ENCODE measurements around the gene SPDEF. TPM values are rescaled to one million over a fixed set of nuclear protein-coding genes. Genes with fewer than 3 reads are reported as not detected.

Gene SPDEF
- total and polyA plus RNA-seq, 2 of the 13 experiments (the other 11 are each of a cell fraction or from before 2014, with no cell fraction given), result not detected

DNA sequence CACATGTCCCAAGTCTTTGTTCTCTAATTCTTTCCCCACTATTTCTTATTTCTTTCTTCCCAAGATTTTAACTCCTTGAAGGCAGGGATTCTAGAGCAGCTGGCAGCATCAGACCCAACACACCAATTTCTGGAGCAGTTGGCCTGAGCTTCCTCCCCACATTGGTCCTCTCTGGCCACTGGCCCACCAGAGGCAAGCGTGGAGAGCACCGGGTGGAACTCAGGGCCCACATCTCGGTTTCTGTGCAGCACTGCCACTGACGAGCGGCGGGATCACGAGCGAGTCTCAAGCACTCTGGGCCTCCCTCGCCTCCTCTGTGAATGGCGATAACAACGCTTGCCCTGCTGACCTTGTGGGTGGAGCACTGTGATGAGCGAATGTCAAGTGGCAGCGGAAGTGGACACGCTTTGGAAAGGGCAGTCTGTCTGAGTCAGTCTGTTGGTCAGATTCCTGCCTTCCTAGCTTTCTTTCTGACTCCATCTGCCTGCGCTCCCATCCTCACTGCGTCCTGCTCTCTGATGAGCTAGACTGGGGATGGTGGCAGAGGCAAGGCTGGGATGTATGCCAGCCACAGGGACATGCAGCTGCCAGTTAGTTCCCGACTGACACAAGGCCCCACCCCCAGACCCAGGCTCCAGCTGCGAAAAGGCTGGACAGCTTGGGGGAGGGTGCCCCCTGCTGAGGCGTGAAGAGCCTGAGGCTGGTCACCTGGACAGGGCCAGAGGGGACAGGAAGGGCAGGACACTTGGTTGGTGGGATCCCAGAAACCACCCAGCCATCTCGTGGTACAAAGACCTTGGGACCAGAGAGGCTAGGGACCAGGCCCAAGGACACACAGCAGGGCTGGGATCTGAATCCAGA is 4.5 kb upstream of the SPDEF start (continued):
- TF ChIP-seq, protein P1, sequence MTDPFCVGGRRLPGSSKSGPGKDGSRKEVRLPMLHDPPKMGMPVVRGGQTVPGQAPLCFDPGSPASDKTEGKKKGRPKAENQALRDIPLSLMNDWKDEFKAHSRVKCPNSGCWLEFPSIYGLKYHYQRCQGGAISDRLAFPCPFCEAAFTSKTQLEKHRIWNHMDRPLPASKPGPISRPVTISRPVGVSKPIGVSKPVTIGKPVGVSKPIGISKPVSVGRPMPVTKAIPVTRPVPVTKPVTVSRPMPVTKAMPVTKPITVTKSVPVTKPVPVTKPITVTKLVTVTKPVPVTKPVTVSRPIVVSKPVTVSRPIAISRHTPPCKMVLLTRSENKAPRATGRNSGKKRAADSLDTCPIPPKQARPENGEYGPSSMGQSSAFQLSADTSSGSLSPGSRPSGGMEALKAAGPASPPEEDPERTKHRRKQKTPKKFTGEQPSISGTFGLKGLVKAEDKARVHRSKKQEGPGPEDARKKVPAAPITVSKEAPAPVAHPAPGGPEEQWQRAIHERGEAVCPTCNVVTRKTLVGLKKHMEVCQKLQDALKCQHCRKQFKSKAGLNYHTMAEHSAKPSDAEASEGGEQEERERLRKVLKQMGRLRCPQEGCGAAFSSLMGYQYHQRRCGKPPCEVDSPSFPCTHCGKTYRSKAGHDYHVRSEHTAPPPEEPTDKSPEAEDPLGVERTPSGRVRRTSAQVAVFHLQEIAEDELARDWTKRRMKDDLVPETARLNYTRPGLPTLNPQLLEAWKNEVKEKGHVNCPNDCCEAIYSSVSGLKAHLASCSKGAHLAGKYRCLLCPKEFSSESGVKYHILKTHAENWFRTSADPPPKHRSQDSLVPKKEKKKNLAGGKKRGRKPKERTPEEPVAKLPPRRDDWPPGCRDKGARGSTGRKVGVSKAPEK (CRISPR knock-in tag; IDR thresholded peaks at IDR 0.05; ENCODE audit: borderline replicate concordance), result peak; percentile 74; the same call in 1 of the 2 replicates
- no peak for TF ChIP-seq MAFK (conservative IDR thresholded peaks at IDR 0.05 in 1 of 2, IDR thresholded peaks at IDR 0.05 in 1 of 2; ENCODE audit: low read length in 2 of 2)
- TF ChIP-seq, protein P2, sequence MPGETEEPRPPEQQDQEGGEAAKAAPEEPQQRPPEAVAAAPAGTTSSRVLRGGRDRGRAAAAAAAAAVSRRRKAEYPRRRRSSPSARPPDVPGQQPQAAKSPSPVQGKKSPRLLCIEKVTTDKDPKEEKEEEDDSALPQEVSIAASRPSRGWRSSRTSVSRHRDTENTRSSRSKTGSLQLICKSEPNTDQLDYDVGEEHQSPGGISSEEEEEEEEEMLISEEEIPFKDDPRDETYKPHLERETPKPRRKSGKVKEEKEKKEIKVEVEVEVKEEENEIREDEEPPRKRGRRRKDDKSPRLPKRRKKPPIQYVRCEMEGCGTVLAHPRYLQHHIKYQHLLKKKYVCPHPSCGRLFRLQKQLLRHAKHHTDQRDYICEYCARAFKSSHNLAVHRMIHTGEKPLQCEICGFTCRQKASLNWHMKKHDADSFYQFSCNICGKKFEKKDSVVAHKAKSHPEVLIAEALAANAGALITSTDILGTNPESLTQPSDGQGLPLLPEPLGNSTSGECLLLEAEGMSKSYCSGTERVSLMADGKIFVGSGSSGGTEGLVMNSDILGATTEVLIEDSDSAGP (CRISPR knock-in tag; IDR thresholded peaks at IDR 0.05; ENCODE audit: borderline replicate concordance), result peak; percentile 81
- no peak for TF ChIP-seq NFE2L2 (IDR thresholded peaks at IDR 0.05; ENCODE audit: low read length)
- TF ChIP-seq ZNF672 (CRISPR knock-in tag; IDR thresholded peaks at IDR 0.05), result no peak
- no peak; a peak in 1 of 4 replicates for TF ChIP-seq KLF16 (CRISPR knock-in tag; IDR thresholded peaks at IDR 0.05)
- TF ChIP-seq CBX1 (IDR thresholded peaks at IDR 0.05; ENCODE audit: low read depth), result no peak
- TF ChIP-seq ZFP62 (CRISPR knock-in tag; IDR thresholded peaks at IDR 0.05), result no peak
- TF ChIP-seq, protein P3, sequence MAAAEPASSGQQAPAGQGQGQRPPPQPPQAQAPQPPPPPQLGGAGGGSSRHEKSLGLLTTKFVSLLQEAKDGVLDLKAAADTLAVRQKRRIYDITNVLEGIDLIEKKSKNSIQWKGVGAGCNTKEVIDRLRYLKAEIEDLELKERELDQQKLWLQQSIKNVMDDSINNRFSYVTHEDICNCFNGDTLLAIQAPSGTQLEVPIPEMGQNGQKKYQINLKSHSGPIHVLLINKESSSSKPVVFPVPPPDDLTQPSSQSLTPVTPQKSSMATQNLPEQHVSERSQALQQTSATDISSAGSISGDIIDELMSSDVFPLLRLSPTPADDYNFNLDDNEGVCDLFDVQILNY (CRISPR knock-in tag; conservative IDR thresholded peaks at IDR 0.05), result no peak
- no peak for TF ChIP-seq ZNF703 (CRISPR knock-in tag; IDR thresholded peaks at IDR 0.05; ENCODE audit: borderline replicate concordance)
- TF ChIP-seq XRCC5 (optimal IDR thresholded peaks at IDR 0.05; ENCODE audit: low read length), result peak; percentile 91
- no peak for TF ChIP-seq NFATC3 (CRISPR knock-in tag; IDR thresholded peaks at IDR 0.05)
- TF ChIP-seq HNRNPLL (IDR thresholded peaks at IDR 0.05; ENCODE audit: low read depth, low read length, poor library complexity, severe bottlenecking), result peak; percentile 28
- TF ChIP-seq, protein P4, sequence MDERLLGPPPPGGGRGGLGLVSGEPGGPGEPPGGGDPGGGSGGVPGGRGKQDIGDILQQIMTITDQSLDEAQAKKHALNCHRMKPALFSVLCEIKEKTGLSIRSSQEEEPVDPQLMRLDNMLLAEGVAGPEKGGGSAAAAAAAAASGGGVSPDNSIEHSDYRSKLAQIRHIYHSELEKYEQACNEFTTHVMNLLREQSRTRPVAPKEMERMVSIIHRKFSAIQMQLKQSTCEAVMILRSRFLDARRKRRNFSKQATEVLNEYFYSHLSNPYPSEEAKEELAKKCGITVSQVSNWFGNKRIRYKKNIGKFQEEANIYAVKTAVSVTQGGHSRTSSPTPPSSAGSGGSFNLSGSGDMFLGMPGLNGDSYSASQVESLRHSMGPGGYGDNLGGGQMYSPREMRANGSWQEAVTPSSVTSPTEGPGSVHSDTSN (CRISPR knock-in tag; IDR thresholded peaks at IDR 0.05), result peak; percentile 63; the same call in 1 of the 2 replicates
- TF ChIP-seq ZNF724P (CRISPR knock-in tag; IDR thresholded peaks at IDR 0.05; ENCODE audit: borderline replicate concordance), result no peak
- peak; percentile 41; the same call in 1 of the 2 replicates for TF ChIP-seq HMG20A (CRISPR knock-in tag; IDR thresholded peaks at IDR 0.05; ENCODE audit: borderline replicate concordance)

All from HepG2 (cell line).